ENCODE results near the gene PPP3CA.

DNA sequence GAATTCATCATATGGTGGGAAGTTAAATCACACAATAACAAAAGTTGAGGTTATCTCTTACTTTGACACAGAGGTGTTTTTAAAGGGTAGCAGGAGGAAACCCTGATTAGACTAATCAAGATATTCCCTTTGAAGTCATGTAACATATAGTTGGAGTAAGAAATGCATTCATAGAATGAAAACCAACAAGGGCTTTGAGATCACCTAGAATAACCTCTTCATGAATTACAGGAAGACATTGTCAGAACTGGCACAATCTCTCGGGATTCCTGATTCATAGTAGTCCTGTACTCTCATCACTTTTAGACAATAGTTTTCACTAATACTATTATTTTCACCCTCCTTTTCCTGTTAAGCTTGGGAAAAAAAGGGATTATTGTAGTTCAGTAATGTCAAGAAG lies 170.2 kb downstream of the PPP3CA start:
- TF ChIP-seq POLR2A (IDR thresholded peaks at IDR 0.05), result no peak
- TF ChIP-seq, protein P1, sequence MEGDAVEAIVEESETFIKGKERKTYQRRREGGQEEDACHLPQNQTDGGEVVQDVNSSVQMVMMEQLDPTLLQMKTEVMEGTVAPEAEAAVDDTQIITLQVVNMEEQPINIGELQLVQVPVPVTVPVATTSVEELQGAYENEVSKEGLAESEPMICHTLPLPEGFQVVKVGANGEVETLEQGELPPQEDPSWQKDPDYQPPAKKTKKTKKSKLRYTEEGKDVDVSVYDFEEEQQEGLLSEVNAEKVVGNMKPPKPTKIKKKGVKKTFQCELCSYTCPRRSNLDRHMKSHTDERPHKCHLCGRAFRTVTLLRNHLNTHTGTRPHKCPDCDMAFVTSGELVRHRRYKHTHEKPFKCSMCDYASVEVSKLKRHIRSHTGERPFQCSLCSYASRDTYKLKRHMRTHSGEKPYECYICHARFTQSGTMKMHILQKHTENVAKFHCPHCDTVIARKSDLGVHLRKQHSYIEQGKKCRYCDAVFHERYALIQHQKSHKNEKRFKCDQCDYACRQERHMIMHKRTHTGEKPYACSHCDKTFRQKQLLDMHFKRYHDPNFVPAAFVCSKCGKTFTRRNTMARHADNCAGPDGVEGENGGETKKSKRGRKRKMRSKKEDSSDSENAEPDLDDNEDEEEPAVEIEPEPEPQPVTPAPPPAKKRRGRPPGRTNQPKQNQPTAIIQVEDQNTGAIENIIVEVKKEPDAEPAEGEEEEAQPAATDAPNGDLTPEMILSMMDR (IDR thresholded peaks at IDR 0.05), result no peak

Data from right lobe of liver (tissue), 4 donors.